ENCODE results near the gene ENTPD6. TPM values are rescaled to one million over a fixed set of nuclear protein-coding genes. Genes with fewer than 3 reads are reported as not detected.

ENTPD6 gene
- total and polyA plus RNA-seq, 4 experiments from 2014 or later, result 42.1 to 94.3 (median 68.0) TPM

DNA sequence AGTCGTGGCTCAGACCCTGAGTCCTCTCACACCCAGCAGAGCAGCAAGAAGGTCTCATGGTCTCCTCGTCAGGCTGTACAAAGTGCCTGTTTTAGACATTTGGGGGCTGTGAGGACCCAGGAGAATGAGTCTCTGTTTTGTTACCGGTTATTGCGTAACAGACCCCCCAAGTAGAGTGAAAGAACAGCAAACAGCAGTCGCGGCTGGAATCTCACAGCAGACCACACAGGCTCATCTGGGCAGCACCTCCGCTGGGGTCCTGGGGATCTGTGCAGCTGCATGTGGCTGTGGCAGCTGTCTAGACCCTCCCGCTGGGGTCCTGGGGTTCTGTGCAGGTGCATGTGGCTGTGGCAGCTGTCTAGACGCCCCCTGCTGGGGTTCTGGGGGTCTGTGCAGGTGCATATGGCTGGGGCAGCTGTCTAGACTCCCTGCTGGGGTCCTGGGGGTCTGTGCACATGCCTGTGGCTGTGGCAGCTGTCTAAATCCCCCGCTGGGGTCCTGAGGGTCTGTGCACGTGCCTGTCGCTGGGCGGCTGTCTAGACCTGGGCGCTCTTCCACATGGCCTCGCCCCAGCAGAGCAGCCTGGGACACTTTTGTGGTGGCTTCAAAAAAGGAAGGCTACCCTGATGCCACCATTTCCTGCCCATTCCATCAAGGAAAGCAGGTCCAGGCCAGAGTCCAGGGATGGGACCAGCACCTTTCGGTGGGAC, 24.7 kb downstream of the ENTPD6 start:
- DNase-seq, result peak in 1 of 5 donors; percentile 14
- no peaks in the 10 kb centered on the region for H3K27me3 ChIP-seq (ENCODE audit: insufficient read depth, low read length)
- Mint-ChIP-seq H3K9me3 (no peaks in the 10 kb centered on the region), H3K27ac (peak overlapping the region in 1 of 7 donors; percentile 6), H3K27me3 (no peaks in the 10 kb centered on the region), H3K36me3 (peaks cover 19 to 52% of the 10 kb centered on the region in 2 donors), H3K4me1 (peaks cover 0 to 3% (median 0%) of the 10 kb centered on the region in 4 donors), H3K4me3 (no peak overlapping the region)
- no peaks in the 10 kb centered on the region for H3K4me1 ChIP-seq (ENCODE audit: insufficient read depth, low read length)
- intact Hi-C loops (cut with micrococcal nuclease), result no loop called here
- no peaks in the 10 kb centered on the region for H3K9me3 ChIP-seq (ENCODE audit: control insufficient read depth in 1 of 2, low read length in 2 of 2)
- no peak overlapping the region for H3K27ac ChIP-seq (ENCODE audit: low read depth, low read length)
- H3K36me3 ChIP-seq (ENCODE audit: insufficient read depth, low read length), result peaks cover 16% of the 10 kb centered on the region
- CTCF ChIA-PET (ENCODE audit: partially characterized antibody), result interaction anchor here (0.7 to 1.1 kb wide), 3 partner anchors 25 to 226 kb away, joined by 3 to 5 read pairs (median 3); partner anchors contain the start of gene ENTPD6
- POLR2A ChIA-PET (ENCODE audit: partially characterized antibody), result interaction anchor here (1.3 kb wide), 1 partner anchor 27 kb away, joined by 4 read pairs; no protein-coding TSS in a partner anchor
- no peak overlapping the region for H3K4me3 ChIP-seq (ENCODE audit: low read length in 2 of 2)

DNA sequence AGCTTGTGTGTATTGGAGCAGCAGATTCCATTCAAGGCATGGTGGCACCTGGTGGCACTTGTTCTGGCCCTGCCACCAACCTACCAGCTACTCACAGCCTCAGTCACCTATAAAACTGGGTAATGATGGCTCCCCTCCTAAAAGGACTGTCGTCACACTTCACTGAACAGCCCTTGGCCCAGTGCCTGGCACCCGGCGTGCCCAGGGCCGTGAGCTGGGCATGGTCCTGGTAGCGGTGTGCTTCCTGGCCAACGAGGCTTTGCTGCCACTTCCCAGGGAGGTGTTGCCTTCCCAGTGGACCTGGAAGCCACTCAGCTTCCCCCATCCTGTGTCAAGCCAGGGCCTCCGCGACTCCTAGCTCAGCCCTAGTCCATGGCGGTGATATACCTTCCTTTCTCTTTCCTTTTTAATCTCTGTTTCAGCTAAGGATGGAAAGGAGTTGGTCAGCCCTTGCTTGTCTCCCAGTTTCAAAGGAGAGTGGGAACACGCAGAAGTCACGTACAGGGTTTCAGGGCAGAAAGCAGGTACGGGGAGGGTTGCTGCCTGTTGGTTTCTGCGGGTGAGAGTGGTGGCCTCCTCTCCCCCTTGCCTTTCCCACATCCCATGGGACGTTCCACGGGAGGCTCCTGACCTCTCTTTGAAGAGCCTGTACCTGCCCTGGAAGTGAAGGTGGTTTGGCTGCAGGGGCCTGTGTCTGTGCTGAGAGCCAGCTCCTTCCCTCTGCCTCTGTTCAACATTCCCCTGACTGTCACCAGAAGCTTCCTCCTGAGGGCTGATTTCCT, 25.5 kb downstream of the ENTPD6 start:
- no peak for DNase-seq
- no peak overlapping the region for H3K4me3 ChIP-seq (ENCODE audit: low read length in 2 of 2)
- Mint-ChIP-seq H3K4me3 (no peak overlapping the region), H3K27me3 (no peaks in the 10 kb centered on the region), H3K4me1 (peaks cover 0 to 3% (median 0%) of the 10 kb centered on the region in 4 donors), H3K9me3 (no peaks in the 10 kb centered on the region), H3K27ac (peak overlapping the region in 1 of 7 donors; percentile 68), H3K36me3 (peaks cover 13 to 44% of the 10 kb centered on the region in 2 donors)
- H3K27ac ChIP-seq (ENCODE audit: low read depth, low read length), result no peak overlapping the region
- peaks cover 8% of the 10 kb centered on the region for H3K36me3 ChIP-seq (ENCODE audit: insufficient read depth, low read length)
- intact Hi-C loops (cut with micrococcal nuclease), result no loop called here
- ChIA-PET CTCF (ENCODE audit: partially characterized antibody) (interaction anchor here (0.7 to 2.4 kb wide), 4 partner anchors 26 to 227 kb away, joined by 3 to 8 read pairs (median 4); partner anchors contain the start of gene ENTPD6), POLR2A (ENCODE audit: partially characterized antibody) (interaction anchor here (1.3 kb wide), 1 partner anchor 26 kb away, joined by 4 read pairs; no protein-coding TSS in a partner anchor)
- H3K9me3 ChIP-seq (ENCODE audit: control insufficient read depth in 1 of 2, low read length in 2 of 2), result no peaks in the 10 kb centered on the region
- H3K4me1 ChIP-seq (ENCODE audit: insufficient read depth, low read length), result no peaks in the 10 kb centered on the region
- no peaks in the 10 kb centered on the region for H3K27me3 ChIP-seq (ENCODE audit: insufficient read depth, low read length)

DNA sequence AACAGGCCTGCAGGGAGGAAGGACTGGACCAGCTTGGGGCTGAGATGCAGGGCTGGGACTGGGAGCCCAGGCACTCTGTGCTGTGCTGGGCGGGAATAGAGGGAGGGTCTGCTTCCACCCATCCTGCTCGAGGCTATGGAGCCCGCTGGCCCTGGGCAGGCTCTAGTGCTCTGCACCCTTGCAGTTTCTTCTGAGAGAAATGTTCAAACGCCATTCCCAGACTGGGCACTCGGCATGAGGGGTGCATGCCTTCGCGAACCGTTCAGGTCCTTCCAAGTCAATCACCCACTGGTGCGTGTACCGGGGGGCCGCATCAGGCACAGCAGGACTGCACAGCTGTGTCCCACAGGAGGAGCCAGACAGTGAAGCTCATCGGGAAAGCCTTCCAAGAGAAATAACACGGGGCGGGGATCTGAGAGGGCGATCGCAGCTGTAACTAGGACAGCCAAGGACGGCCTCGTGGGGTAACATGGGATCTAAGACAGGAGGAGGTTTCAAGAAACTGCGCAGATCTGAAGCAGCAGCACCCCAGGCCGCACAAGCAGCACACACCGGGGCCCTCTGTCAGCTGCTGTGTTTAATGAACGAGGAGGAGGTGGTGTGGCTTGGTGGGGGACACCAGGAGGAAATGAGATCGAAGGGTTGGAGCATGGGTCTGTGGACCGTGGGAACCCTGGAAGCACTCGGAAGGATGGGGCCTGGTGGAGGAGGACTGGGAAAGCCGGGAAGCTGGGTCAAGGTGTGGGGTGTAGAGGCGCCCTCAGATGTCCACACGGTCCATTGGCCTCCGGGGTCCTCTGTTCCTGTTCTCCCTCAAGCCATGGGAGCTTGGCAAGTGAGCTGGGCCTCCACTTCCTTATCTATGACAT, 26.3 kb downstream of the ENTPD6 start:
- Mint-ChIP-seq H3K36me3 (peaks cover 12 to 41% of the 10 kb centered on the region in 2 donors), H3K27me3 (no peaks in the 10 kb centered on the region), H3K9me3 (no peaks in the 10 kb centered on the region), H3K4me3 (peak overlapping the region in 1 of 8 donors; percentile 54), H3K4me1 (peaks cover 0 to 3% (median 0%) of the 10 kb centered on the region in 4 donors), H3K27ac (peak overlapping the region in 2 of 7 donors; percentile 6 to 61)
- Histone ChIP-seq H3K36me3 (ENCODE audit: insufficient read depth, low read length) (peaks cover 5% of the 10 kb centered on the region), H3K27me3 (ENCODE audit: insufficient read depth, low read length) (no peaks in the 10 kb centered on the region), H3K4me3 (ENCODE audit: low read length in 2 of 2) (no peak overlapping the region), H3K27ac (ENCODE audit: low read depth, low read length) (no peak overlapping the region), H3K9me3 (ENCODE audit: control insufficient read depth in 1 of 2, low read length in 2 of 2) (no peaks in the 10 kb centered on the region), H3K4me1 (ENCODE audit: insufficient read depth, low read length) (no peaks in the 10 kb centered on the region)
- DNase-seq, result no peak
- POLR2A ChIA-PET (ENCODE audit: partially characterized antibody), result no interaction called here
- CTCF ChIA-PET (ENCODE audit: partially characterized antibody), result interaction anchor here (2.4 kb wide), 1 partner anchor 177 kb away, joined by 8 read pairs; no protein-coding TSS in a partner anchor
- intact Hi-C loops (cut with micrococcal nuclease), result no loop called here

DNA sequence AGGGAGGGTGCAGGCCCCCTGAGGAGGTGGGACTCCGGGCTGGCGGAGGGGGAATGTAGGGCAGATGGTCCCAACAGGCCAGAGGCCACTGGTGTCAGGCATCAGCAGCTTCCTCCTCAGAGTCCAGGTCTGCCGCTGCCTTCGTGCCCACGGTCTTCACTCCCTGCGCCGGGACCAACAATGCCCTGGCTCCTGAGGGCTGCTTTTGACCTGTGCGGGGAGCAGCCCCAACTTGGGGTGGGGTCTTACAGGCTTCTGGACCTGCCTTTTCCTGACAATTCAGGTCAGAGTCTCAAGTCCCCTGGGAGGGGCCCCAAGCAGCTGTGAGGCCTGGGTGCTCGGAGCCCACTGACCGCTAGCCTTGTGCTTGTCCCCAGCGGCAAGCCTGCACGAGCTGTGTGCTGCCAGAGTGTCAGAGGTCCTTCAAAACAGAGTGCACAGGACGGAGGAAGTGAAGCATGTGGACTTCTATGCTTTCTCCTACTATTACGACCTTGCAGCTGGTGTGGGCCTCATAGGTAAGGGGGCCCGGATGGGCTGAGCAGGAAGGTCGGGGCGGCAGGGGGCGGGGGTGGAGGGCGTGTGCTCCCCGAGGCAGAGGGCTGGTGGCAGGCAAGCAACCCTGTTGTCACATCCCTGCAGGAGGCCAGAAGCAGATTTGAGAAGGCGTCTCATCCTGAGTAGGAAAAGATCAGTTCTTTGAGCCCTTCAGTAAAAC, 27.1 kb downstream of the ENTPD6 start:
- H3K27ac Mint-ChIP-seq, result no peak overlapping the region
- Histone ChIP-seq H3K27me3 (ENCODE audit: insufficient read depth, low read length) (no peaks in the 10 kb centered on the region), H3K4me3 (ENCODE audit: low read length in 2 of 2) (no peak overlapping the region), H3K4me1 (ENCODE audit: insufficient read depth, low read length) (no peaks in the 10 kb centered on the region), H3K9me3 (ENCODE audit: control insufficient read depth in 1 of 2, low read length in 2 of 2) (no peaks in the 10 kb centered on the region), H3K36me3 (ENCODE audit: insufficient read depth, low read length) (no peaks in the 10 kb centered on the region), H3K27ac (ENCODE audit: low read depth, low read length) (no peak overlapping the region)
- intact Hi-C loops (cut with micrococcal nuclease), result no loop called here
- ChIA-PET POLR2A (ENCODE audit: partially characterized antibody) (interaction anchor here (1.3 kb wide), 1 partner anchor 26 kb away, joined by 4 read pairs; the partner anchor contains the start of gene PYGB), CTCF (ENCODE audit: partially characterized antibody) (interaction anchor here (1.1 to 2.4 kb wide), 3 partner anchors 25 to 176 kb away, joined by 3 to 8 read pairs (median 5); no protein-coding TSS in a partner anchor)
- DNase-seq, result no peak
- peaks cover 8 to 37% of the 10 kb centered on the region in 2 donors for H3K36me3 Mint-ChIP-seq
- H3K27me3 Mint-ChIP-seq, result no peaks in the 10 kb centered on the region
- H3K4me1 Mint-ChIP-seq, result peaks cover 0 to 3% (median 0%) of the 10 kb centered on the region in 4 donors
- H3K4me3 Mint-ChIP-seq, result no peak overlapping the region
- no peaks in the 10 kb centered on the region for H3K9me3 Mint-ChIP-seq

DNA sequence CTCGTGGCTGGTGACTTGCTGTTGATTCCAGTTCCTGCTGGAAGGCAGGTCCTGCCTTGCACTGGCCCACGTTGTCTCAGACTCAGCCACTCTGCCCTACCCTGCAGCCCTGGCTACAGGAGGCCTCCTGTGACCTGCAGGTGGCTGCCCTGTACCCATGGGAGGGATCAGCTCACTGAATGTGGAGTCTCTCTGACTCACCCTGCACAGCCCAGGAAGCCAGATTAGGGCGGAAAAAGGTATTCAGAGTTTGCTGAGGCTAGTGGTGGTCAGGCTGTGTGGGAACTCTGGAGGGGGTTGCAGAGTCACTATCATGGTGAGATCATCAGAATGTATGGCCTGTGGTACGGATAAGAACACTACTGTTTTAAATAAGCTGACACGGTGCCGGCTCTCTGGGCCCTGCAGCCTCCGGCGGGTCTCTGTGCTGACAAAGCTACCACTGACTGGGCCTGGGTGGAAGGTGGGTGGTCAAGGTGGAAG, 27.7 kb downstream of the ENTPD6 start:
- peaks cover 2 to 31% of the 10 kb centered on the region in 2 donors for H3K36me3 Mint-ChIP-seq
- peak overlapping the region in 1 of 7 donors; percentile 64 for H3K27ac Mint-ChIP-seq
- Histone ChIP-seq H3K36me3 (ENCODE audit: insufficient read depth, low read length) (no peaks in the 10 kb centered on the region), H3K4me1 (ENCODE audit: insufficient read depth, low read length) (no peaks in the 10 kb centered on the region), H3K27ac (ENCODE audit: low read depth, low read length) (no peak overlapping the region), H3K27me3 (ENCODE audit: insufficient read depth, low read length) (no peaks in the 10 kb centered on the region), H3K9me3 (ENCODE audit: control insufficient read depth in 1 of 2, low read length in 2 of 2) (no peaks in the 10 kb centered on the region), H3K4me3 (ENCODE audit: low read length in 2 of 2) (no peak overlapping the region)
- DNase-seq, result no peak
- intact Hi-C loops (cut with micrococcal nuclease), result no loop called here
- ChIA-PET CTCF (ENCODE audit: partially characterized antibody) (interaction anchor here (0.7 to 2.4 kb wide), 4 partner anchors 24 to 482 kb away, joined by 3 to 8 read pairs (median 4); no protein-coding TSS in a partner anchor), POLR2A (ENCODE audit: partially characterized antibody) (interaction anchor here (1.3 kb wide), 1 partner anchor 25 kb away, joined by 4 read pairs; the partner anchor contains the start of gene PYGB)
- H3K4me1 Mint-ChIP-seq, result peaks cover 0 to 3% (median 0%) of the 10 kb centered on the region in 4 donors
- H3K4me3 Mint-ChIP-seq, result no peak overlapping the region
- no peaks in the 10 kb centered on the region for H3K9me3 Mint-ChIP-seq
- H3K27me3 Mint-ChIP-seq, result no peaks in the 10 kb centered on the region
